ENCODE measurements around the gene GSDMA. TPM values are rescaled to one million over a fixed set of nuclear protein-coding genes. Genes with fewer than 3 reads are reported as not detected.
"Not testable (repeated sequence)": the region's sequence is repeated elsewhere in the genome, so short reads cannot be mapped to it uniquely, and the experiment has no call there.

GSDMA gene
- total RNA-seq, 2 experiments from 2014 or later = 0.64 to 0.87 TPM

GRCh38 chr17:39981207-39981741 is 18.5 kb downstream of the GSDMA start:
- H3K27me3 Mint-ChIP-seq = peaks cover 6% of the 10 kb centered on the region
- H3K36me3 Mint-ChIP-seq = peaks cover 24% of the 10 kb centered on the region
- peak overlapping the region; percentile 95 for H3K4me3 Mint-ChIP-seq
- no peak for DNase-seq
- no peaks in the 10 kb centered on the region for H3K9me3 Mint-ChIP-seq
- POLR2A ChIA-PET = interaction anchor here (0.6 to 1.6 kb wide), 11 partner anchors 41 to 359 kb away, joined by 3 to 5 read pairs (median 3); partner anchors contain the start of gene PGAP3
- intact Hi-C loops (cut with micrococcal nuclease) = loop anchor here (2.0 to 5.0 kb wide), 2 partner anchors 209 to 358 kb away; no protein-coding TSS in a partner anchor
- peaks cover 30% of the 10 kb centered on the region for H3K4me1 Mint-ChIP-seq (ENCODE audit: low read depth)
- CTCF ChIA-PET = interaction anchor here (0.6 to 4.8 kb wide), 37 partner anchors 10 to 360 kb away, joined by 3 to 77 read pairs (median 4); partner anchors contain the start of genes GSDMA, IKZF3, MED24 and MIEN1
- H3K27ac Mint-ChIP-seq = peak overlapping the region; percentile 88

GRCh38 chr17:39981766-39982375 is 19.1 kb downstream of the GSDMA start:
- ChIA-PET POLR2A (interaction anchor here (1.0 kb wide), 1 partner anchor 87 kb away, joined by 3 read pairs; no protein-coding TSS in a partner anchor), CTCF (interaction anchor here (0.8 to 2.0 kb wide), 6 partner anchors 24 to 130 kb away, joined by 4 to 11 read pairs (median 6); partner anchors contain the start of gene NR1D1)
- Mint-ChIP-seq H3K27ac (peak overlapping the region; percentile 88), H3K4me1 (ENCODE audit: low read depth) (peaks cover 30% of the 10 kb centered on the region), H3K27me3 (peaks cover 6% of the 10 kb centered on the region), H3K9me3 (no peaks in the 10 kb centered on the region), H3K4me3 (peak overlapping the region; percentile 95), H3K36me3 (peaks cover 30% of the 10 kb centered on the region)
- no peak for DNase-seq
- intact Hi-C loops (cut with micrococcal nuclease) = loop anchor here (2.0 to 5.0 kb wide), 2 partner anchors 210 to 359 kb away; no protein-coding TSS in a partner anchor

GRCh38 chr17:39988206-39988810 is 25.5 kb downstream of the GSDMA start:
- no peak overlapping the region for H3K4me3 Mint-ChIP-seq
- DNase-seq = no peak
- intact Hi-C loops (cut with micrococcal nuclease) = no loop called here
- H3K9me3 Mint-ChIP-seq = no peaks in the 10 kb centered on the region
- H3K4me1 Mint-ChIP-seq (ENCODE audit: low read depth) = peaks cover 10% of the 10 kb centered on the region
- ChIA-PET CTCF (no interaction called here), POLR2A (no interaction called here)
- no peak overlapping the region for H3K27ac Mint-ChIP-seq
- peaks cover 70% of the 10 kb centered on the region for H3K36me3 Mint-ChIP-seq
- no peaks in the 10 kb centered on the region for H3K27me3 Mint-ChIP-seq

DNA sequence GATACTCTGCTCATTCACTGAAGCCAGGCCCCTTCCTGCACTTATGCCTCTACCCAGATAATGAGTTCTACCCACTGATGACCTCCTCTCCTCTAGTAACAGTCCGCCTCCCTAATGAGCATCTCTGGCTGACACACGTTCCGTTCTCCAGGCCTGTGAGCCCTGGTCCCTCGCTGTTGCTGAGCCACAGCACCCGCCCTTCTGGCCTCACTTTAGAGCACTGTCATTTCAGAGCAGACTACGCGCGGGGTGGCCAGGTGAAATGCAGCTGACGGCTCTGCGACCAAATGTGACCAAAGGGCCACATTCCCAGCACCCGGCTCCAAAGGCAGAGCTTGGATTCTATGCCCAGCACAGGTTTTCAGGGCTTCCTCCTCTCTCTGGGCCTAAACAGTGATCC is 31.6 kb downstream of the GSDMA start:
- H3K27me3 Mint-ChIP-seq = no peaks in the 10 kb centered on the region
- ChIA-PET POLR2A (no interaction called here), CTCF (interaction anchor here (1.6 kb wide), 1 partner anchor 81 kb away, joined by 6 read pairs; no protein-coding TSS in a partner anchor)
- H3K4me3 Mint-ChIP-seq = no peak overlapping the region
- no peaks in the 10 kb centered on the region for H3K9me3 Mint-ChIP-seq
- no peak overlapping the region for H3K27ac Mint-ChIP-seq
- no peak for DNase-seq
- peaks cover 4% of the 10 kb centered on the region for H3K4me1 Mint-ChIP-seq (ENCODE audit: low read depth)
- intact Hi-C loops (cut with micrococcal nuclease) = no loop called here
- H3K36me3 Mint-ChIP-seq = peaks cover 56% of the 10 kb centered on the region

- ChIA-PET POLR2A (no interaction called here), CTCF (no interaction called here)
- no peak overlapping the region for H3K27ac Mint-ChIP-seq
Measured at GRCh38 chr17:39995438-39995837, 32.6 kb downstream of the GSDMA start.

DNA sequence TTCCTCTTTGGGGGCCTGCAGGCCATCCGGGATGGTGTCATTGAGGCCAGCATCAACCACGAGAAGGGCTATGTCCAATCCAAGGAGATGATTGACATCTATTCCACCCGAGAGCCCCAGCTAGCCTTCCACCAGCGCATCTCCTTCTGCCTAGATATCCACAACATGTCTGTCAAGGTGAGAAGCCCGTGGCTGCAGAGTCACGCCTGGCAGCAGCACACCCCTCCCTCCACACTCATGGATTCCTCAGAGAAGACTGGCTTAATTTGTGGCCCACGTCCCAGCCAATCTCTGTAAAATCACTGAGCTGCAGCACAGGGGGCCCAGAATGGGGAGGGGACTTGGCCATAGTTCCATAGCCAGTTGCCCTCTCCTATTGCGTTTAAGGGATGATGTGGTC is 33.4 kb downstream of the GSDMA start:
- ChIA-PET CTCF (no interaction called here), POLR2A (no interaction called here)
- no peak for DNase-seq
- peaks cover 47% of the 10 kb centered on the region for H3K36me3 Mint-ChIP-seq
- H3K27me3 Mint-ChIP-seq = no peaks in the 10 kb centered on the region
- no peaks in the 10 kb centered on the region for H3K9me3 Mint-ChIP-seq
- intact Hi-C loops (cut with micrococcal nuclease) = no loop called here
- no peak overlapping the region for H3K4me3 Mint-ChIP-seq
- peaks cover 5% of the 10 kb centered on the region for H3K4me1 Mint-ChIP-seq (ENCODE audit: low read depth)
- H3K27ac Mint-ChIP-seq = no peak overlapping the region

More at GRCh38 chr17:39995438-39995837, 32.6 kb downstream of the GSDMA start:
- intact Hi-C loops (cut with micrococcal nuclease) = no loop called here
- H3K4me1 Mint-ChIP-seq (ENCODE audit: low read depth) = peaks cover 5% of the 10 kb centered on the region
- no peak for DNase-seq
- no peaks in the 10 kb centered on the region for H3K27me3 Mint-ChIP-seq
- peaks cover 51% of the 10 kb centered on the region for H3K36me3 Mint-ChIP-seq
- H3K9me3 Mint-ChIP-seq = no peaks in the 10 kb centered on the region
- H3K4me3 Mint-ChIP-seq = no peak overlapping the region

DNA sequence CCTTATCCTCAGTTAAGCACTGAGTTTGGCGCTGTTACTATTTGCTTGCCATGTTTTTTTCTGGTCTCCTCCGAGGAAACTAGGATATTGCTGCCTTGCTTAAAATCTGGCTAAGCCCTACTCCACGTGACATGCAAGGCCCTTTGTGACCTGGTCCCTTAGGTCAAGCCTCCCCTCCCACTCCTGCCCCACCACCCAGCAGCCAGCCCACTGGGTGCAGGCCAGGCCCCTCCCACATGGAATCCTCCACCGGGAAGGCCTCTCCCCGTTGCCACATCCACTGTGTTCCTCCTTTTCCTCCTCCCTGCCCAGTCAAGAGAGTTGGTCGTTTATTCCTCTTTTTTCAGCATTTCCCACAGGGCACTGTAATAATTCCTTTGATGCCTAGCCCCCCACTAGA is 34.0 kb downstream of the GSDMA start:
- Mint-ChIP-seq H3K27ac (no peak overlapping the region), H3K36me3 (peaks cover 42% of the 10 kb centered on the region), H3K4me3 (no peak overlapping the region), H3K9me3 (no peaks in the 10 kb centered on the region), H3K4me1 (ENCODE audit: low read depth) (peaks cover 5% of the 10 kb centered on the region), H3K27me3 (no peaks in the 10 kb centered on the region)
- ChIA-PET CTCF (interaction anchor here (1.3 kb wide), 1 partner anchor 79 kb away, joined by 5 read pairs; no protein-coding TSS in a partner anchor), POLR2A (interaction anchor here (0.6 kb wide), 1 partner anchor 389 kb away, joined by 4 read pairs; no protein-coding TSS in a partner anchor)
- no peak for DNase-seq
- intact Hi-C loops (cut with micrococcal nuclease) = no loop called here

GRCh38 chr17:39997543-39997942 is 34.7 kb downstream of the GSDMA start:
- no peak overlapping the region for H3K4me3 Mint-ChIP-seq
- no peaks in the 10 kb centered on the region for H3K27me3 Mint-ChIP-seq
- DNase-seq = no peak
- ChIA-PET CTCF (interaction anchor here (1.3 kb wide), 1 partner anchor 78 kb away, joined by 5 read pairs; no protein-coding TSS in a partner anchor), POLR2A (interaction anchor here (0.5 kb wide), 1 partner anchor 387 kb away, joined by 3 read pairs; no protein-coding TSS in a partner anchor)
- peaks cover 39% of the 10 kb centered on the region for H3K36me3 Mint-ChIP-seq
- H3K9me3 Mint-ChIP-seq = no peaks in the 10 kb centered on the region
- intact Hi-C loops (cut with micrococcal nuclease) = no loop called here
- peaks cover 5% of the 10 kb centered on the region for H3K4me1 Mint-ChIP-seq (ENCODE audit: low read depth)
- no peak overlapping the region for H3K27ac Mint-ChIP-seq

- intact Hi-C loops (cut with micrococcal nuclease) = no loop called here
- H3K4me3 Mint-ChIP-seq = no peak overlapping the region
- peaks cover 28% of the 10 kb centered on the region for H3K36me3 Mint-ChIP-seq
- ChIA-PET CTCF (interaction anchor here (1.2 kb wide), 1 partner anchor 14 kb away, joined by 4 read pairs; no protein-coding TSS in a partner anchor), POLR2A (interaction anchor here (0.8 kb wide), 1 partner anchor 72 kb away, joined by 3 read pairs; no protein-coding TSS in a partner anchor)
- no peaks in the 10 kb centered on the region for H3K27me3 Mint-ChIP-seq
- no peak overlapping the region for H3K27ac Mint-ChIP-seq
- H3K9me3 Mint-ChIP-seq = no peaks in the 10 kb centered on the region
- no peak for DNase-seq
- H3K4me1 Mint-ChIP-seq (ENCODE audit: low read depth) = peaks cover 5% of the 10 kb centered on the region
Measured at GRCh38 chr17:39999067-39999466, 36.3 kb downstream of the GSDMA start.

GRCh38 chr17:40000161-40000560 is 37.4 kb downstream of the GSDMA start:
- DNase-seq = no peak
- peaks cover 5% of the 10 kb centered on the region for H3K4me1 Mint-ChIP-seq (ENCODE audit: low read depth)
- H3K36me3 Mint-ChIP-seq = peaks cover 18% of the 10 kb centered on the region
- no peak overlapping the region for H3K27ac Mint-ChIP-seq
- ChIA-PET POLR2A (no interaction called here), CTCF (no interaction called here)
- intact Hi-C loops (cut with micrococcal nuclease) = no loop called here
- H3K4me3 Mint-ChIP-seq = no peak overlapping the region
- H3K27me3 Mint-ChIP-seq = no peaks in the 10 kb centered on the region
- no peaks in the 10 kb centered on the region for H3K9me3 Mint-ChIP-seq

DNA sequence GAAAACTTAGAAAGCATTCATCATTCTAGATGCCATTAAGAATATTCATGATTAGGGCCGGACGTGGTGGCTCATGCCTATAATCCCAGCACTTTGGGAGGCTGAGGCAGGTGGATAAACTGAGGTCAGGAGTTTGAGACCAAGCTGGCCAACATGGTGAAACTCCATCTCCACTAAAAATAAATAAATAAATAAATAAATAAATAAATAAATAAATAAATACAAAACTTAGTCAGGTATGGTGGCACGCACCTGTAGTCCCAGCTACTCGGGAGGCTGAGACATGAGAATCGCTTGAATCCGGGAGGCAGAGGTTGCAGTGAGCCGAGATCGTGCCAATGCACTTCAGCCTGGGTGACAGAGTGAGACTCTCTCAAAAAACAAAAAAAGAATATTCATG is 38.5 kb downstream of the GSDMA start:
- intact Hi-C loops (cut with micrococcal nuclease); H3K27me3 Mint-ChIP-seq; H3K4me1 Mint-ChIP-seq (ENCODE audit: low read depth); H3K4me3 Mint-ChIP-seq; DNase-seq; POLR2A ChIA-PET; H3K27ac Mint-ChIP-seq; H3K9me3 Mint-ChIP-seq: not testable (repeated sequence)
- peaks cover 10% of the 10 kb centered on the region for H3K36me3 Mint-ChIP-seq
- CTCF ChIA-PET = interaction anchor here (1.0 kb wide), 1 partner anchor 26 kb away, joined by 3 read pairs; no protein-coding TSS in a partner anchor

GRCh38 chr17:40004072-40004471 is 41.3 kb downstream of the GSDMA start:
- no peak overlapping the region for H3K4me3 Mint-ChIP-seq
- H3K27me3 Mint-ChIP-seq = no peaks in the 10 kb centered on the region
- DNase-seq = no peak
- peaks cover 5% of the 10 kb centered on the region for H3K4me1 Mint-ChIP-seq (ENCODE audit: low read depth)
- ChIA-PET CTCF (interaction anchor here (0.6 to 2.3 kb wide), 4 partner anchors 9 to 187 kb away, joined by 3 to 9 read pairs (median 5); no protein-coding TSS in a partner anchor), POLR2A (no interaction called here)
- intact Hi-C loops (cut with micrococcal nuclease) = no loop called here
- H3K36me3 Mint-ChIP-seq = no peaks in the 10 kb centered on the region
- no peaks in the 10 kb centered on the region for H3K9me3 Mint-ChIP-seq
- H3K27ac Mint-ChIP-seq = no peak overlapping the region

Measured in activated CD4-positive, alpha-beta memory T cell treated with anti-CD3 and anti-CD28 coated beads for 36 hours (primary cell).